Fibroblast of lung (primary cell): ENCODE data around the gene RAB36. TPM values are rescaled to one million over a fixed set of nuclear protein-coding genes. Genes with fewer than 3 reads are reported as not detected.

Experiments
- DNase-seq, 2 donors: peaks; one replicate each; pipeline versions ENCODE4 v3.0.0 to v3.0.0-alpha.2; 2010; ENCODE audit warnings: low read depth in 2 of 2
- H2AFZ ChIP-seq: 2 replicates; pipeline ENCODE4 v1.5.1; 2012; ENCODE audit warnings: low read length, control low read depth, inconsistent platforms
- H3K27ac ChIP-seq: 2 replicates; pipeline ENCODE4 v1.5.1; 2011; ENCODE audit warnings: low read length, control low read depth; ENCODE audit not compliant: insufficient read depth
- H3K27me3 ChIP-seq: 2 replicates; pipeline ENCODE4 v1.5.1; 2011; ENCODE audit warnings: mild to moderate bottlenecking, low read length; ENCODE audit not compliant: control insufficient read depth, insufficient read depth
- H3K36me3 ChIP-seq: 2 replicates; pipeline ENCODE4 v1.5.1; 2011; ENCODE audit warnings: low read length; ENCODE audit not compliant: control insufficient read depth, insufficient read depth
- H3K4me1 ChIP-seq: 2 replicates; pipeline ENCODE4 v1.5.1; 2011; ENCODE audit warnings: low read length; ENCODE audit not compliant: control insufficient read depth, insufficient read depth; ENCODE audit errors: extremely low read depth
- H3K4me2 ChIP-seq: 2 replicates; pipeline ENCODE4 v1.5.1; 2011; ENCODE audit warnings: low read length, control low read depth; ENCODE audit not compliant: insufficient read depth; ENCODE audit errors: extremely low read depth
- H3K4me3 ChIP-seq, 4 experiments: fragments of 200-600 bp in 1 of 4; sonication (generic) in 1 of 4; replicated peaks in 1 of 4; 2 replicates each; pipeline ENCODE4 v1.5.1; 2011 to 2016; ENCODE audit warnings: low read length in 4 of 4, low read depth in 3 of 4, mild to moderate bottlenecking in 3 of 4, control low read depth in 2 of 4, inconsistent platforms in 1 of 4, mixed read lengths in 1 of 4; ENCODE audit not compliant: insufficient read depth in 1 of 4; ENCODE audit errors: control extremely low read depth in 1 of 4
- H3K79me2 ChIP-seq: 2 replicates; pipeline ENCODE4 v1.5.1; 2012; ENCODE audit warnings: mild to moderate bottlenecking, low read length, inconsistent platforms; ENCODE audit not compliant: control insufficient read depth, insufficient read depth
- H3K9ac ChIP-seq: 2 replicates; pipeline ENCODE4 v1.5.1; 2011; ENCODE audit warnings: mild to moderate bottlenecking, low read length, control low read depth; ENCODE audit not compliant: insufficient read depth
- H3K9me3 ChIP-seq: 2 replicates; pipeline ENCODE4 v1.5.1; 2012; ENCODE audit warnings: low read depth, low read length; ENCODE audit not compliant: control insufficient read depth, insufficient read depth
- H4K20me1 ChIP-seq: 2 replicates; pipeline ENCODE4 v1.5.1; 2011; ENCODE audit warnings: low read length; ENCODE audit not compliant: control insufficient read depth, insufficient read depth; ENCODE audit errors: extremely low read depth
- CTCF ChIP-seq, 2 donors: IDR thresholded peaks in 1 of 2; conservative IDR thresholded peaks in 1 of 2; 1 replicate in 1 of 2; 2 replicates in 1 of 2; pipeline ENCODE4 v1.5.1; 2011 to 2012; ENCODE audit warnings: low read length in 2 of 2, control low read depth in 1 of 2, inconsistent platforms in 1 of 2, low read depth in 1 of 2, mild to moderate bottlenecking in 1 of 2
- EZH2 ChIP-seq: IDR thresholded peaks from 2 replicates; pipeline ENCODE4 v1.5.1; 2012; ENCODE audit warnings: low read length, control low read depth, mild to moderate bottlenecking; ENCODE audit errors: missing control alignments
- polyA plus RNA-seq, 2 donors: library from polyadenylated mRNA; depleted of rRNA in 1 of 2; stranded (reverse) in 1 of 2; unstranded in 1 of 2; fragments of >200 nt; gene quantifications; 2 replicates each; pipeline ENCODE4 v1.2.1, GENCODE V29; 2011 to 2012; ENCODE audit warnings: missing spikeins in 1 of 2
- total RNA-seq: library from RNA; depleted of rRNA; stranded (reverse); fragments of >200 nt; gene quantifications from 2 replicates; pipeline ENCODE4 v1.2.1, GENCODE V29; 2014

The RAB36 gene
- total and polyA plus RNA-seq, 2 donors (not counting 1 experiment from before 2014, with no cell fraction given) = 2.5 to 3.7 TPM

GRCh38 chr22:23117275-23117674 is 28.0 kb upstream of the RAB36 start:
- TF ChIP-seq EZH2 = no peak
- TF ChIP-seq CTCF (conservative IDR thresholded peaks at IDR 0.05 in 1 of 2, IDR thresholded peaks at IDR 0.05 in 1 of 2; ENCODE audit: low read depth in 1 of 2, low read length in 2 of 2) = no peak
- Histone ChIP-seq H3K4me2 (no peak overlapping the region), H3K4me1 (no peaks in the 10 kb centered on the region), H3K9ac (no peak overlapping the region), H3K36me3 (no peaks in the 10 kb centered on the region), H3K9me3 (no peaks in the 10 kb centered on the region), H3K27ac (no peak overlapping the region), H3K27me3 (no peaks in the 10 kb centered on the region), H4K20me1 (no peaks in the 10 kb centered on the region), H2AFZ (no peak overlapping the region), H3K4me3 (no peak overlapping the region), H3K79me2 (no peaks in the 10 kb centered on the region)
- DNase-seq = no peak

GRCh38 chr22:23117891-23118646 is 27.2 kb upstream of the RAB36 start:
- H3K36me3 ChIP-seq = no peaks in the 10 kb centered on the region
- no peaks in the 10 kb centered on the region for H3K9me3 ChIP-seq
- DNase-seq = no peak
- no peak overlapping the region for H3K27ac ChIP-seq
- H3K9ac ChIP-seq = no peak overlapping the region
- no peaks in the 10 kb centered on the region for H4K20me1 ChIP-seq
- no peaks in the 10 kb centered on the region for H3K79me2 ChIP-seq
- no peak overlapping the region for H3K4me3 ChIP-seq
- H2AFZ ChIP-seq = no peak overlapping the region
- no peaks in the 10 kb centered on the region for H3K4me1 ChIP-seq
- no peak for TF ChIP-seq CTCF (conservative IDR thresholded peaks at IDR 0.05 in 1 of 2, IDR thresholded peaks at IDR 0.05 in 1 of 2; ENCODE audit: low read depth in 1 of 2, low read length in 2 of 2)
- H3K27me3 ChIP-seq = no peaks in the 10 kb centered on the region
- H3K4me2 ChIP-seq = no peak overlapping the region

GRCh38 chr22:23118647-23119493 is 26.4 kb upstream of the RAB36 start:
- Histone ChIP-seq H2AFZ (no peak overlapping the region), H3K4me2 (no peak overlapping the region), H3K9ac (no peak overlapping the region), H4K20me1 (no peaks in the 10 kb centered on the region), H3K9me3 (no peaks in the 10 kb centered on the region), H3K4me1 (no peaks in the 10 kb centered on the region), H3K4me3 (no peak overlapping the region), H3K36me3 (no peaks in the 10 kb centered on the region), H3K27ac (no peak overlapping the region), H3K27me3 (no peaks in the 10 kb centered on the region), H3K79me2 (no peaks in the 10 kb centered on the region)
- DNase-seq = no peak
- TF ChIP-seq CTCF (conservative IDR thresholded peaks at IDR 0.05 in 1 of 2, IDR thresholded peaks at IDR 0.05 in 1 of 2; ENCODE audit: low read depth in 1 of 2, low read length in 2 of 2) (no peak), EZH2 (no peak)
